Liver (tissue), 3 donors: Measurements from ENCODE around the gene MYADML2.

Source experiments
- CTCF ChIP-seq: fragments of 150-350 bp; IDR thresholded peaks from 2 replicates; pipeline ENCODE4 v1.5.1; 2017; ENCODE audit warnings: improper control_type of control experiment, low read depth, low read length; ENCODE audit not compliant: missing input control
- EGR1 ChIP-seq, 2 donors: IDR thresholded peaks; 2 replicates each; pipeline ENCODE4 v1.6.1; 2016 to 2018; ENCODE audit warnings: antibody characterized with exemption in 2 of 2, low read depth in 2 of 2
- FOXA1 ChIP-seq: IDR thresholded peaks from 2 replicates; pipeline ENCODE4 v1.6.1; 2016; ENCODE audit warnings: antibody characterized with exemption
- donor health status: healthy.
- donor health status: healthy.

- TF ChIP-seq CTCF (no peak), EGR1 (IDR thresholded peaks at IDR 0.05; ENCODE audit: low read depth in 2 of 2) (peak in 1 of 2 donors; percentile 14), FOXA1 (no peak)
These were observed 35.6 kb downstream of the MYADML2 start, which contains the start of gene PCYT2 for GRCh38 chr17:81911277-81911961.
